C4-2B (cell line): Measurements from ENCODE around the gene FMNL3.

Experiments
- H3K27ac ChIP-seq: fragments of 450-650 bp; 2 replicates; pipeline ENCODE4 v1.5.1; 2017
- CTCF ChIP-seq: fragments of 450-650 bp; conservative IDR thresholded peaks from 2 replicates; pipeline ENCODE4 v1.5.1; 2017; ENCODE audit warnings: mild to moderate bottlenecking
- ZFX ChIP-seq: fragments of 450-650 bp; IDR thresholded peaks from 2 replicates; pipeline ENCODE4 v1.6.1; 2017

The FMNL3 gene

GRCh38 chr12:49693931-49694444 is 13.2 kb downstream of the FMNL3 start:
- no peak for TF ChIP-seq CTCF
- no peak for TF ChIP-seq ZFX
- H3K27ac ChIP-seq = no peak overlapping the region

GRCh38 chr12:49692851-49693250 is 14.4 kb downstream of the FMNL3 start:
- TF ChIP-seq CTCF (no peak), ZFX (no peak)
- H3K27ac ChIP-seq = no peak overlapping the region

- no peak overlapping the region for H3K27ac ChIP-seq
- TF ChIP-seq CTCF (no peak), ZFX (no peak)
Measured at GRCh38 chr12:49689785-49690184, 17.4 kb downstream of the FMNL3 start.

- no peak overlapping the region for H3K27ac ChIP-seq
- no peak for TF ChIP-seq CTCF
- no peak for TF ChIP-seq ZFX
Measured at GRCh38 chr12:49689237-49689636, 18.0 kb downstream of the FMNL3 start.

GRCh38 chr12:49687941-49688340 is 19.3 kb downstream of the FMNL3 start:
- TF ChIP-seq ZFX = no peak
- TF ChIP-seq CTCF = peak; percentile 35
- H3K27ac ChIP-seq = no peak overlapping the region

- TF ChIP-seq CTCF = no peak
- TF ChIP-seq ZFX = no peak
- no peak overlapping the region for H3K27ac ChIP-seq
Measured at GRCh38 chr12:49684310-49684854, 22.8 kb downstream of the FMNL3 start.

GRCh38 chr12:49683599-49684309 is 23.5 kb downstream of the FMNL3 start:
- H3K27ac ChIP-seq = no peak overlapping the region
- TF ChIP-seq ZFX = no peak
- no peak for TF ChIP-seq CTCF
